ENCODE data around the gene QRICH1. TPM values are rescaled to one million over a fixed set of nuclear protein-coding genes. Genes with fewer than 3 reads are reported as not detected.

The QRICH1 gene
- total and polyA plus RNA-seq, 2 donors (not counting 3 experiments of a cell fraction or from before 2014, with no cell fraction given) = 89.7 to 116 TPM

DNA sequence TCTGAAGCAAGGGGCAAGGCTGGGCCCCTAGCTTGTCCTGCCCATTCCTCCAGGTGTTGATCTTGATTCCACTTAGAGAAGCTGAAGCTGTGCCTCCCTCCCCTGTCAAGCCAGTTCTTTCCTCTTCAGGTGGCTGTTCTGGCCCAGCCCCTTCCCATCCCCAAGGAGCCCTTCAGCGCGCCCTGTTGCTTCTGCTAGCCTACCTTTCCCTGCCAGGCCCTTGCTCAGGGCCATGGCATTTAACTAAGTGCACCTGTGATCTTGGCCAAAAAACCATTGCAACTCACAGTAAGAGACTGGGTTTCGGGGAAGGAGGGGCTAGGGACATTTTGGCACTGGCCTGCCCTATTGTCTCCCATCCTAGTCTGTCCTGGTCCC lies 88.6 kb downstream of the QRICH1 start:
- Histone ChIP-seq H3K9me1 (replicated peaks; ENCODE audit: control insufficient read depth, extremely low read depth, insufficient read depth, low read length) (no peaks in the 10 kb centered on the region), H3K27ac (ENCODE audit: insufficient read depth, low read depth, low read length) (no peak overlapping the region), H2AFZ (ENCODE audit: low read depth, low read length) (no peak overlapping the region), H3K4me2 (ENCODE audit: insufficient read depth, low read length) (no peak overlapping the region), H3K36me3 (ENCODE audit: control insufficient read depth in 2 of 2, extremely low read depth in 1 of 2, insufficient read depth in 2 of 2, low read length in 2 of 2) (no peaks in the 10 kb centered on the region), H3K4me1 (ENCODE audit: control insufficient read depth, extremely low read depth, insufficient read depth, low read length) (peaks cover 15% of the 10 kb centered on the region), H3K4me3 (replicated peaks in 1 of 3; ENCODE audit: insufficient read depth in 1 of 3, low read depth in 1 of 3, low read length in 3 of 3) (no peak overlapping the region), H3K27me3 (ENCODE audit: control insufficient read depth in 2 of 2, insufficient read depth in 2 of 2, low read length in 2 of 2) (no peaks in the 10 kb centered on the region), H3K79me2 (ENCODE audit: control insufficient read depth, insufficient read depth, low read length) (peaks cover 18% of the 10 kb centered on the region), H4K20me1 (replicated peaks; ENCODE audit: control insufficient read depth, extremely low read depth, insufficient read depth, low read length) (no peaks in the 10 kb centered on the region), H3K9me3 (replicated peaks; ENCODE audit: control insufficient read depth, insufficient read depth, low read length) (no peaks in the 10 kb centered on the region), H3K9ac (replicated peaks; ENCODE audit: extremely low read depth, insufficient read depth, low read length) (no peak overlapping the region)
- no peak for FAIRE-seq
- POLR2A ChIA-PET = no interaction called here
- dilution Hi-C loops (cut with MboI; ENCODE audit: extremely low pct_ligation_motif_present, low sequenced_read_pairs) = no loop called here
- no peak for DNase-seq (ENCODE audit: low read depth, low spot score)
- intact Hi-C loops (cut with micrococcal nuclease) = no loop called here
- CTCF ChIA-PET = interaction anchor here (1.1 to 12.8 kb wide), 4 partner anchors 10 to 76 kb away, joined by 3 to 254 read pairs (median 5); partner anchors contain the start of genes NDUFAF3 and P4HTM
- no TSS peak for BruUV-seq (replicated peaks)
- TF ChIP-seq GATA2 (IDR thresholded peaks at IDR 0.05; ENCODE audit: insufficient read depth, insufficient read length, low read depth, low read length) = no peak
- no peak for TF ChIP-seq CTCF (IDR thresholded peaks at IDR 0.05; ENCODE audit: extremely low read depth in 1 of 2, insufficient read depth in 1 of 2, low read depth in 1 of 2, low read length in 2 of 2)
- no peak for TF ChIP-seq EZH2 (IDR thresholded peaks at IDR 0.05; ENCODE audit: borderline replicate concordance, low read depth, low read length, severe bottlenecking)
- no peak for TF ChIP-seq POLR2AphosphoS5 (IDR thresholded peaks at IDR 0.05; ENCODE audit: insufficient read depth, low read depth, low read length)
- no peak for TF ChIP-seq JUN (IDR thresholded peaks at IDR 0.05; ENCODE audit: borderline replicate concordance, insufficient read depth, insufficient read length, low read depth)
- no peak for TF ChIP-seq MAX (IDR thresholded peaks at IDR 0.05; ENCODE audit: insufficient read depth, insufficient read length)
- TF ChIP-seq MYC (IDR thresholded peaks at IDR 0.05; ENCODE audit: low read depth, low read length) = no peak
- no peak for TF ChIP-seq POLR2A (IDR thresholded peaks at IDR 0.05; ENCODE audit: low read depth, low read length)
- TF ChIP-seq FOS (IDR thresholded peaks at IDR 0.05; ENCODE audit: borderline replicate concordance, insufficient read depth, low read length) = no peak
